Jurkat, Clone E6-1 (cell line): ENCODE data around the gene CREB5.
A peak's percentile ranks its signal among the peaks of the same experiment; 100 is the strongest.
"Not testable (repeated sequence)": the region's sequence is repeated elsewhere in the genome, so short reads cannot be mapped to it uniquely, and the experiment has no call there.

Experiments
- DNase-seq: peaks from one replicate; pipeline ENCODE4 v3.0.0-alpha.2; 2011; ENCODE audit warnings: low read depth, low spot score
- H3K4me3 ChIP-seq: 2 replicates; pipeline ENCODE4 v1.5.1; 2011; ENCODE audit warnings: mild to moderate bottlenecking, low read length, control low read depth, moderate library complexity

CREB5 gene

DNA sequence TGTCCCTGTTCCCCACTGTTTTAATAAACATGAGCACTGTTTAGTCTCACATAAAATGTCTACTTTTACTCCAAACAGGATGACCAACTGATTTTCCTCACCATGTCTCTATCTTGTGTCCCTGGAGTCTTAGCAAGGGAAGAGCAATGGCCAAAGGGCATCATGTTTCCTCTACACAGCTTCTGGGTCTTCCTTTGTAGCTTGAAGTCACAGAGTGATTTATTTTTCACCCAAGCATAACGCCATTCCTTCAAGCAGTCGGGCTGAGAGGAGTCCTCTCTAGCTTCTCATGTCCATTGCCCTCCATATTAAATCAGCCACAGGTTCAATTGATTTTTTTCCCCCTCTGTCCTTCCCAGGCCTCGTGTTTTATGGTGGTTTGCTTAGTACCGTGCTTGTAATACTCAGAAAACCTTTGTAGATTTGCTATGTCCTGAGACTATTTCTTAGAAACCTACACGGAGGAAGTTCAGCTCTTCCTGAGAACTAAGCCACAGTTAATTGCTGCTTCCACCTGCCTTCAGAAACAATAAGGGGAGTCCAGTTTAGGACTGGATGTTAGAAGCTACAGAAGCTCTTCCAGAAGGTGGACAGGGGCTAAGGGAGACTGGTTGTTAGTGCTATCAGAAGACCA is 178.8 kb downstream of the CREB5 start:
- DNase-seq: no peak
- no peak overlapping the region for H3K4me3 ChIP-seq

- no peak overlapping the region for H3K4me3 ChIP-seq
- DNase-seq: no peak
Observed at GRCh38 chr7:28591725-28592349, 179.5 kb downstream of the CREB5 start.

DNA sequence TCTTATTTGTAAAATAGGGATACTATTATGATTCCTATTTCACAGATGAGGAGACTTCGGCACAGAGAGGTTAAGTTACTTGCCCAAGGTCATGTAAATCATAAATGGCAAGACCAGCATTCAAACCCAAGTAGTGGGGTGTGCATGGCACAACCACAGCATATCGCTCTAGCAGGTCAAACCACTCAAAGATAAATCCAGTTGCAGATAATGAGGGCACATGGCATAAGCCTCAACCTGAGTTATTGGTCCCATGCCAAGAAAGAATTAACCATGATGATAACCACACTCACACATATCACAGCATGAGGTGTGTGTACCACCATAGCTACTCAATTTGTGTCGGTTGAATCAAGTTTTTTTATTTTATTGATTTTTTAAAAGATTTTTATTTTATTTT is 180.5 kb downstream of the CREB5 start:
- H3K4me3 ChIP-seq: no peak overlapping the region
- DNase-seq: peak; percentile 22

GRCh38 chr7:28595076-28595475 is 182.8 kb downstream of the CREB5 start:
- no peak overlapping the region for H3K4me3 ChIP-seq
- no peak for DNase-seq

GRCh38 chr7:28595801-28596200 is 183.5 kb downstream of the CREB5 start:
- H3K4me3 ChIP-seq: no peak overlapping the region
- DNase-seq: no peak

DNA sequence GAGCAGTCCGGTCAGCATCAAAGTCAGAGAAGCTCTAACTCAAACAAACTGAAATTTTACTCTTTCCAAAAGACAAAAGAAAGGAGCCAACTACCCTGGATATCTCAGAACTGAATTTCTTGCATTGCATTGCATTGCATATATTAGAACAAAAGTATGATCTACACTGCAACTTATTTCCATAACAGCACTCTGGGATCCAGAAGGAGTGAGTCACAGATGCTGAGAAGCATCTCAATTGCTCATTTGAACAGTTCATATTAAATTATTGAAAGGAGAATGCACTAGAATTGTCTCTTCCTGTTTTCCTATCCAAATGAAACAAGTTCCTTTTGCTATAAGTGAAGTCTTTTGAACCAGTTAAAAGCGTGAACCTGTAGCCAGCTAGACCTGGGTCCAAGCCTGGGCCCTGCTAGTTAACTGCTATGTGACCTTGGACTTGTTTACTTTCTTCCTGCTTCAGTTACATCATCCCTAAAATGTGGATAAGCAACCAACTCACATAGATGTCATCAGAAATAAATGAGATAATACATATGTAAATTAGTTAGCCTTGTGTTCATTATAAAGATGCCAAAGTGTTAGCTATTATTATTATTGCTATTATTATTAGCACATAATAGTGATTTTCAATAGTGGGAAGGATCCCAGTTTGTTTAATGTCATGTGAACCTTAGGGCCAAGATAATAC is 184.1 kb downstream of the CREB5 start:
- DNase-seq: no peak
- no peak overlapping the region for H3K4me3 ChIP-seq

GRCh38 chr7:28597284-28597683 is 185.0 kb downstream of the CREB5 start:
- no peak overlapping the region for H3K4me3 ChIP-seq
- no peak for DNase-seq

DNA sequence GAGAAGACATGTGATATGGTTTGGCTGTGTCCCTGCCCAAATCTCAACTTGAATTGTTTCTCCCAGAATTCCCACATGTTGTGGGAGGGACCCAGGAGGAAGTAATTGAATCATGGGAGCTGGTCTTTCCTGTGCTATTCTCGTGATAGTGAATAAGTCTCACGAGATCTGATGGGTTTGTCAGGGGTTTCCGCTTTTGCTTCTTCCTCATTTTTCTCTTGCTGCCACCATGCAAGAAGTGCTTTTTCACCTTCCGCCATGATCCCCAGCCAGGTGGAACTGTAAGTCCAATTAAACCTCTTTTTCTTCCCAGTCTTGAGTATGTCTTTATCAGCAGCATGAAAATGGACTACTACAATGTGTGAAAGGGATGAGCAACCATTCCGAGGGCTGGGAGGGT is 185.7 kb downstream of the CREB5 start:
- DNase-seq, H3K4me3 ChIP-seq: not testable (repeated sequence)

DNA sequence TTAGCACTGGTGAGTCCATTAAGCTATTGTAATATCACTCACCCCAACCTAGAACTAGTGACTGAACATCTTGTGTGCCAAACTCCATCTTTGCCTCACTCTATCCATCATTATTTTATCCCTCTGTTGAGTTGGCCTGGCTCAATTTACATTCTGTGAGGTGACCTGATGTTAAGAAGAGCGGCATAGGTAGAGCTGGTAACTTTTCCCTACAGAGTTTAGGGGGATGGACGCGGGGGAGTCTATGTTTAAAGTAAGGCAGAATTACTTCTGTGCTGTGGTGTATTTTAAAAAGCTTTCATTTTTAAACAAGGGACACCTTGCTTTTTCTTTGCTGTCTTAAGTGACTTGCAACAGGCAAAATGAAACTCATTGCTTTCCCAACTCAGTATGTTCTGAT is 186.3 kb downstream of the CREB5 start:
- DNase-seq: no peak
- no peak overlapping the region for H3K4me3 ChIP-seq

DNA sequence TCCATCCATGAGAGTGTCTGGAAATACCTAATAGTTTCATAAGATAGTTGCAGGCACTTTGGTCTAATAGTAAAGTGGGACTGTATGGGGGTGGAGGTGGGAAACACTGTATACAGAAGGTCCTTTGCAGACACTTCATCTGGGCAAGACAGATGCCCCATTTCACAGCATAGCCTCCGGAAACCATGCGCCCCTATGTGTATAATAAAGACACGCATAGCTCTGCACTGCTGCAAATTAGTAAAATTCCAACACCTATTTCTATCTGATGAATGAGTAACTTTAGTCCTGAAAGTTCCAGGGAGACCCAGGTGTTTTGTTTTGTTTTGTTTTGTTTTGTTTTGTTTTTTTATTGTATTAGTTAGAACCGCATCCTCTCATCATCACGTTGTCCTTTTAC is 187.1 kb downstream of the CREB5 start:
- H3K4me3 ChIP-seq: no peak overlapping the region
- DNase-seq: no peak

DNA sequence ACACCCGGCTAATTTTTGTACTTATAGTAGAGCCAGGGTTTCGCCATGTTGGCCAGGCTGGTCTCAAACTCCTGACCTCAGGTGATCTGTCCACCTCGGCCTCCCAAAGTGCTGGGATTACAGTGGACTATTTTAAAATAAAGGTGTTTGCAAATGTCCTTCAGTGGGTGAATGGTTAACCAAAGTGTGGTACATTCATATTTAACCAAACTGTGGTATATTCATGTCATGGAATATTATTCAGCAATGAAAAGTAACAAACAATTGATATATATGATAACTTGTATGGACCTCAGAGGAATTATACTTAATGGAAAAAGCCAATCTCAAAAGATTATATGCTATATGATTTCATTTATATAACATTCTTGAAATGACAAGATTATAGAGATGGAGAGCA is 190.0 kb downstream of the CREB5 start:
- no peak for DNase-seq
- H3K4me3 ChIP-seq: no peak overlapping the region

DNA sequence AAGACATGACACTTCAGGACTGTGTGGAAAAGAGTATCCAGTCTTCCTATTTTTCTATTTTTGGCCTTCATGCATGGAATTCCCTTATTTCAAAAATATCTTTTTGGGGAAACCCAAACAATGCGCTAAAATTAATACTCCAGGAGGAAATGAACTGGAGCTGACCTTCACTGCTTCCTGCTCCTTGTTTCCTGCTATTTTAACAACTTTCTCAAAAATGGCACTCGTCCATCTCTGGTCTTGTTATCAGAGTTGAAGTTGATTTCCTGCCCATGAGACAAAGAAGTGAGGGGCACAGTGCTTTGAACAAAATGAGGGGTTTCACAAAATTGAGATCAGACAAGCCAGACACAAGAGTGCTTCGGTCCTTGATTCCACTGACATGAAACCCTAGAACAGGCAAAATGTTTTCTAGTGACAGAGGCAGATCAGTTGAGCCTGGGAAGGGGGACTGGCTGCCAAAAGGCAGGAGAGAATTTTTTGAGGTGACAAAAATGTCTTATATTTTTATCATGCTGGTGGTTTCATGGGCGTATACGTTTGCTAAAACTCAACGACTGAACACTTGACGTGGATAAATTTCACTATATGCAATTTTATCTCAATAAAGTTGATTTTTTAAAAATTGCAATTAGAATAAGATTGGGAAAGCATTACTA is 193.2 kb downstream of the CREB5 start:
- no peak for DNase-seq
- H3K4me3 ChIP-seq: no peak overlapping the region

DNA sequence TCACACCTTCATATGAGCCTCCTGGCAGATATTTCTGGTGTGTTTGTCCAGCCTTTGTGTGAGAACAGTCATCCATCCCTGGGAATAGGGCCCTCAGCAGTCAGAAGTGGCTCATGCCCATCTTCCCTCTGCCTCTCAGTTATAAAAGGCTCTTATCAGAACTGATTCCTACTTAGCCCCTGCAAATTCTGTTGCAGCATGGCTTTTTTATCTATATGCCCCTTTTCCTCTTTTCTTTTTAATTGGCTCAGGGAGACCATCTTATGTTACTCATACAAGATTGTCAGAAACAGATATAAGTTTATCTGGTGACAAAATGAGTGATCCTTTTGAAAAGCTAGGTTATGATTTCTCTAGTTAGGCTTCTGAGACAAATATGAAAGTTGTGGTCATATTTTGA is 194.1 kb downstream of the CREB5 start:
- no peak for DNase-seq
- H3K4me3 ChIP-seq: no peak overlapping the region

GRCh38 chr7:28607855-28608193 is 195.5 kb downstream of the CREB5 start:
- no peak for DNase-seq
- H3K4me3 ChIP-seq: no peak overlapping the region

DNA sequence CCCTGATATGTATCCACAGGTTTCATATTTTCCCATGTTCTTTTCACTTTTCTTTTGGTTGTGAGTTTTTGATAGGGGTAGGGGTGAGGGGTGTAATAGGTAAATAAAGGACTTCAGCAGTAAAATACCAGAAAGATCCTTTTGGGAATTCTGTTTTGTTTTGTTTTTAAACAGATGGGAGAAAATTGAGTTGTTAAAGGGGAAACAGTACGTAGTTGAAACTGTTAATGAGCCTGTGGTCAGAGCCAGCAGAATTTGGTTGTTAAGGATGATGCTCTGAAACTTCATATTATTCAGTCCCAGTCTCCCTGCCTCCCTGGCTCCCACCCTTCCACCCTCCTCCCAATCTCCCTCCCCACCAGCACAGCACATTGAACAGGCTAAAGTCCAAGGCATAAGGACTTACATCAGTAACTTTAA is 195.9 kb downstream of the CREB5 start:
- no peak for DNase-seq
- H3K4me3 ChIP-seq: no peak overlapping the region

DNA sequence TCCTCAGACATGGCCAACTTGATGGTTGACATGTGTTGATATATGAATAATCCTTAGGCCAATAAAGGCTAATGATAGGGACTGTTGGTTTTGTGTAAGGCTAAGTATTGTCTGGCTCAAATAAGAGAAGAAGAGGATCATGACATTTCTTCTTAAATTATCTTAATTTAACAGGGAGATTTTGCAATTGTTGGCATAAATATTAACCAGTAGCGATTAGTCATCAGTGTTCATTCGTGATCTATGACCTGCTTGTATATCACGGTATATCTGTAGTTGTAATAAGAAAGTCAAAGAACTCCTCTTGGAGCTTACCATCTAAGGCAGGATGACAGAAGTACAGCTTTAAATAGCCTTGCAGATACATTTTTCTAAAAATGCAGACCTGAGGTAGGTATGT is 196.4 kb downstream of the CREB5 start:
- no peak overlapping the region for H3K4me3 ChIP-seq
- no peak for DNase-seq

- DNase-seq: no peak
- no peak overlapping the region for H3K4me3 ChIP-seq
Observed at GRCh38 chr7:28609608-28610007, 197.3 kb downstream of the CREB5 start.

GRCh38 chr7:28611399-28611897 is 199.1 kb downstream of the CREB5 start:
- H3K4me3 ChIP-seq, DNase-seq: not testable (repeated sequence)

GRCh38 chr7:28613262-28613661 is 200.9 kb downstream of the CREB5 start:
- DNase-seq: no peak
- H3K4me3 ChIP-seq: no peak overlapping the region

GRCh38 chr7:28615091-28615490 is 202.8 kb downstream of the CREB5 start:
- H3K4me3 ChIP-seq: no peak overlapping the region
- no peak for DNase-seq
